Activated CD8-positive, alpha-beta memory T cell treated with anti-CD3 and anti-CD28 coated beads, Interleukin-2, amount 50 U/mL, for 48 hours (primary cell): ENCODE results near the gene OR4C11.

ENCODE experiments used
- DNase-seq: peaks from one replicate; pipeline ENCODE4 v3.0.0-alpha.2; 2020

OR4C11 gene

GRCh38 chr11:55607545-55607944, at the start of gene OR4C11:
OR4C11 (minus strand) TSS chr11:55607645; CDS start chr11:55604373, 3,272 bp downstream.
- no peak for DNase-seq

DNA sequence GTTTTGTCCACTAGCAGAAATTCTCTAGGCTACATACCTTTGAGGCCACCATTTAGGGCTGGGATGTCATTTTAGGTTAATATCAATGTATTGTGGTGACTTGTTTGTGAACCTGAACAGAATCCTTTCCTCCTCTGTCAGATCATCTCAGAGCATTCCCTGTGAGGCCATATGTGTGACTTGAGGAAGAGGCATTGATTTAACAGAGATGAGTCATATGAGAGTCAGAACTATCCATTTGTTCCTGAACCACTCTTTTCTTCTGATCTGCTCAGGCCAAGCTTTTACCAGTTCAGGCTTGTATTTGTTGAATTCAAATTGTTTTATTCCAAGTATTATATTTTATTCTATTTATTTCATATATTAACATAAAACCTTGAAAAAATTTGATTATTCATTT, 47.7 kb upstream of the OR4C11 start:
- DNase-seq: no peak

- no peak for DNase-seq
Measured at GRCh38 chr11:55652560-55652959, 45.1 kb upstream of the OR4C11 start.

DNA sequence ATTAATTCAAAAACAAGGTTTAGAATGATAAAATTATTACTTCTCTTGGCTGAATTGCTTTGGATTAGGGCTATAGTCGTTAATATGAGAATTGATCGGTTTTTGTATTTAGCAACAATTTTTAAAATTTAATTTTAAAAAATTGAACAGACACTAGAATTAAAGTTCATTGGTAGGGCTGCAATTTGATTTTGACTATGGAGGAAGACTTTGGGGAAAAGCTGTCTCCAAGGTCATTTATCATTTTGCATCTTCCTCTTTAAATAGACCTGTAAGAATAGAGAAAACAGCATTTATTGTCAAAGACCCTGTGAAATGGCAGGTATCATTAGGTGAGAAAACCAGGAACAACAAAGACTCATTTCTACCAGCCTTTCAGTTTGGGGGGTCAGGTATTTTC, 40.6 kb upstream of the OR4C11 start, which contains the start of gene OR4S2:
TSS of gene OR4S2 (plus strand) at position 301 of the 400 bp plus-strand sequence. CDS start 2,577 bp downstream, outside the sequence.
- no peak for DNase-seq

GRCh38 chr11:55634813-55635212, 27.4 kb upstream of the OR4C11 start, which contains the start of gene OR4P4:
OR4P4 (plus strand) TSS chr11:55635113.
- DNase-seq: no peak

GRCh38 chr11:55624531-55624930, 17.1 kb upstream of the OR4C11 start:
- no peak for DNase-seq

- DNase-seq: no peak
Measured at GRCh38 chr11:55572548-55572947, 34.9 kb downstream of the OR4C11 start.

DNA sequence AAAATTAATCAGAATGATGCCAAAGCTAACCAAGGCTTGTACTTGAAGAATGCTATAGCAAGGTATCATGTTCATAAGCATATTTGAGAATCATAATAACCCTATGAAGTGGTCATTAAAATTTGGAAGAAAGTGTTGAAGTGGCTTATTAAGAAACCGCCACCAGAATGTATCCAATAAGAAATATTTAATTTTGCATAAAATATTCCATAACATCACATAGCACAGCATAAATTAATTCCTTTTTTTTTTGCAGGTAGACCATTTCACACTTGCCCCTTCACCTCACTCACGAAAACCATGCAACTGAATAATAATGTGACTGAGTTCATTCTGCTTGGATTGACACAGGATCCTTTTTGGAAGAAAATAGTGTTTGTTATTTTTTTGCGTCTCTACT, 35.6 kb downstream of the OR4C11 start, which contains the start of gene OR4C16:
TSS of gene OR4C16 (plus strand) at position 301 of the 400 bp plus-strand sequence. CDS start at position 301, 0 bp downstream.
- DNase-seq: no peak

DNA sequence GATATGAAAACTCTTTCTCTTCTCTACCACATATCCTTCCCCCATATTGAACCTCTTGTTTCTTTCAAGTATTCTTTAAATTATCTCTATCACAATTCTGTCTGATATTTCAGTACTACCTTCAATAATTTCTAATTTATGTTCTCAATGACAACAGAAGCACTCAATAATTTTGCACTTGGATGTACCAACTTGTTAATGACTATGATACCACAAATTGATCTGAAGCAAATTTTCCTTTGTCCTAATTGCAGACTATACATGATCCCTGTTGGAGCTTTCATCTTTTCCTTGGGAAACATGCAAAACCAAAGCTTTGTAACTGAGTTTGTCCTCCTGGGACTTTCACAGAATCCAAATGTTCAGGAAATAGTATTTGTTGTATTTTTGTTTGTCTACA, 53.3 kb downstream of the OR4C11 start, which contains the start of gene OR4C15:
TSS of gene OR4C15 (plus strand) at position 301 of the 400 bp plus-strand sequence. CDS start at position 301, 0 bp downstream.
- no peak for DNase-seq
